ENCODE measurements around the gene STAT6.

The STAT6 gene

DNA sequence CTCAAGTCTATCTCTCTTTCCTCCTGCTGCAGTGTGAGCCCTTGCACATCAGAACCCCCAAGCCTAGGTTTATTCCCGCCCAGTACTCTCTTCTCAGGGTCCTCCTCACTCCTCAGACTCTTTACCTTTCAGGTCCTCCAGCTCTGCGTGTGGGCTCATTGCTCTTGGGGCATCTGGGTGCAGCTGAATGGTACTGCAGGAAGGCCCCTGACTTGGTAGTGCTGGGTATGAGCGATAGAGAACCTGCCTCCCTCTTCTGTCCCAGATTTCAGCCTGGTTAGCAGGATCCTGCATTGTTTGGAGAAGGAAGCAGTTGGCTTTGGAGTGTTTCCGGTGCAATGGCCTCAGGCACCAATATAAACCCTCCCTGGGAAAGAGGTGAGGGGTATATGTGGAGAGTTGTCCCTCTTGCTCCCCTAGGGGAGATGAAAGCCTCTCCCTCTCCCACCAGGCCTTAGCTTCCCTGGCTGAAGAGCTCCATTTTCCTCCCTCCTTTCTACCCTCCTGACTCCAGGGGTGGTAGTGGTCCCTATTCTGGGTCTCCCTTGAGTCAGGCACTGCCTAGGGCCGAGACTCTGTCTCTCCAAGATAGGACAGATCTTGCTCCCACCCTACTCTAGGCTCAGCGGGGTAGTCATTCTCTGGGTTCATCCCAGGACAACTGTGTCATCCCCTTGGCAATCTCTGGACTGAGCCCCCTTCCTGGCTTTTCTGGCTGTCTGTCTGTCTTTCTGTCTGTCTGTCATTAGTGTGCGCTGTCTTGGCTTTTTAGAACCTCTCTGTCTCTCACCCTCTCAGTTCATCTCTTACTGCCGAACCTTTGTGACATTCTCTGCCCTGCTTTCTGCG lies 21.0 kb upstream of the STAT6 start:
- DNase-seq (ENCODE audit: low read depth): no peak
- no peak overlapping the region for H3K4me3 ChIP-seq (ENCODE audit: low read depth, low read length)
- TF ChIP-seq, protein P1, sequence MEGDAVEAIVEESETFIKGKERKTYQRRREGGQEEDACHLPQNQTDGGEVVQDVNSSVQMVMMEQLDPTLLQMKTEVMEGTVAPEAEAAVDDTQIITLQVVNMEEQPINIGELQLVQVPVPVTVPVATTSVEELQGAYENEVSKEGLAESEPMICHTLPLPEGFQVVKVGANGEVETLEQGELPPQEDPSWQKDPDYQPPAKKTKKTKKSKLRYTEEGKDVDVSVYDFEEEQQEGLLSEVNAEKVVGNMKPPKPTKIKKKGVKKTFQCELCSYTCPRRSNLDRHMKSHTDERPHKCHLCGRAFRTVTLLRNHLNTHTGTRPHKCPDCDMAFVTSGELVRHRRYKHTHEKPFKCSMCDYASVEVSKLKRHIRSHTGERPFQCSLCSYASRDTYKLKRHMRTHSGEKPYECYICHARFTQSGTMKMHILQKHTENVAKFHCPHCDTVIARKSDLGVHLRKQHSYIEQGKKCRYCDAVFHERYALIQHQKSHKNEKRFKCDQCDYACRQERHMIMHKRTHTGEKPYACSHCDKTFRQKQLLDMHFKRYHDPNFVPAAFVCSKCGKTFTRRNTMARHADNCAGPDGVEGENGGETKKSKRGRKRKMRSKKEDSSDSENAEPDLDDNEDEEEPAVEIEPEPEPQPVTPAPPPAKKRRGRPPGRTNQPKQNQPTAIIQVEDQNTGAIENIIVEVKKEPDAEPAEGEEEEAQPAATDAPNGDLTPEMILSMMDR (IDR thresholded peaks at IDR 0.05; ENCODE audit: insufficient read depth, low read depth, low read length, missing control alignments): no peak

DNA sequence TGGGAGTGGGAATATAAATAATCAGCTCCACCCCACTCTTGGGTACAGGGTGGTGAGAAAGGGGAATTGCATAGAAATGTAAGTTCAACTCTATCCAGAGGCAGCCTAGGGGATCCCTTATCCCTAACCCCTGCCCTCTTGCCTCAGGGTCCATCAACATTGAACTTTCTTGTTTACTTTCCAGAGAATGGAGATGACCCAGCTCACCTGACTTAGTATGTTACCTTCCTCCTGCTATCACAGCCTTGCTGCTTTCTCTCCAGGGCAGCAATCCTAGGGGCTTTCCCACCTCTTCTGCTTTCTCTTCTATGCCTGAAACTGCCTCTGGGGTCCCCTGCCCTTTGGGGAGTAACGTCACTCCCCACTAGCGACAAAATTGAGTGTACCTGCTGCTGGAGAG lies 19.8 kb upstream of the STAT6 start:
- TF ChIP-seq, protein P1 (IDR thresholded peaks at IDR 0.05; ENCODE audit: insufficient read depth, low read depth, low read length, missing control alignments): no peak
- DNase-seq (ENCODE audit: low read depth): no peak
- H3K4me3 ChIP-seq (ENCODE audit: low read depth, low read length): no peak overlapping the region

DNA sequence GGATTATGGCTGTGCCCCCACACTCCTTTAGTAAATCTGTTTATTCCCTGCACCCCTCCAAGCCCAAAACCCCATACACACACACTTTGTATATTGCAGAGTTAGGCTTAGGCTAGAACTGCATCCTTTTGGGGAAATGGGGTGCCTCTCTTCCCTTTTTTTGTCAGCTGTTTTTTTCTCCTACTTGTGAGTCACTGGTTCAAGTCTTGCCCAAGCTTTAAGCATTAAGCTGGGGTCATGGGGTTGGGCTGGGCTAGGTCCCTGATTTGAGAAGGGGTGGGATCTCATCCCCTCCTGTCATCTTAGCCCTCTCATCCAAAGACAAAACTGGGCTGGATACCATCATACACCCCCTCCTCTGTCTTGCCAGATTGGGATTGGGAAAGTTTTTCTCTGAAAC lies 18.7 kb upstream of the STAT6 start:
- H3K4me3 ChIP-seq (ENCODE audit: low read depth, low read length): no peak overlapping the region
- no peak for DNase-seq (ENCODE audit: low read depth)
- TF ChIP-seq, protein P1 (IDR thresholded peaks at IDR 0.05; ENCODE audit: insufficient read depth, low read depth, low read length, missing control alignments): no peak

DNA sequence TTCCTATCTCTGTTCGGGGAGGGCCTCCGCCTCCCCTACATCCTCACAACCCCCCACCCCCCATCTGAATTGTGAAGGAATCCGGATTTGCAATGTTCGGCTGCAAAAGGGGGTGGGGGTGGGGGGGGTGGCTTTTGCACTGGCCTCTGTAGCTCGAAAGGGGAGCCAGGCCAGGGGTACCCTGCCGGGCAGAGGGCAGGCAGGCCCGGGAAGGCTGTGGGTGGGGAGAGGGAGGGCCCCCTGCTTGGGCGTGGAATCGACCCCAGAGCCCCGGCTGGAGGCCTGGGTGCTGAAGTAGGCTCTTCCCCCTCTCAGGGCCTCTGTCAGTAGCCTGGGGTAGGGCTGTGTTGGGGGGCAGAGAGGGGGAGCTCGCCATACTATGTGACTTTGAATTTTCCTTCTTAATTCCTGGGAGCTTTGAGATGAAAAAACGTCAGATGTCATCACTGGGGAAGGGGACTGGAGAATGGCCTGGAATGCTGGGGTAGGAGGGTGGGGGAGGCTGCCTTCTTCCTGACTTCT lies 18.2 kb upstream of the STAT6 start:
- DNase-seq (ENCODE audit: low read depth): no peak
- TF ChIP-seq, protein P1 (IDR thresholded peaks at IDR 0.05; ENCODE audit: insufficient read depth, low read depth, low read length, missing control alignments): no peak
- H3K4me3 ChIP-seq (ENCODE audit: low read depth, low read length): no peak overlapping the region

DNA sequence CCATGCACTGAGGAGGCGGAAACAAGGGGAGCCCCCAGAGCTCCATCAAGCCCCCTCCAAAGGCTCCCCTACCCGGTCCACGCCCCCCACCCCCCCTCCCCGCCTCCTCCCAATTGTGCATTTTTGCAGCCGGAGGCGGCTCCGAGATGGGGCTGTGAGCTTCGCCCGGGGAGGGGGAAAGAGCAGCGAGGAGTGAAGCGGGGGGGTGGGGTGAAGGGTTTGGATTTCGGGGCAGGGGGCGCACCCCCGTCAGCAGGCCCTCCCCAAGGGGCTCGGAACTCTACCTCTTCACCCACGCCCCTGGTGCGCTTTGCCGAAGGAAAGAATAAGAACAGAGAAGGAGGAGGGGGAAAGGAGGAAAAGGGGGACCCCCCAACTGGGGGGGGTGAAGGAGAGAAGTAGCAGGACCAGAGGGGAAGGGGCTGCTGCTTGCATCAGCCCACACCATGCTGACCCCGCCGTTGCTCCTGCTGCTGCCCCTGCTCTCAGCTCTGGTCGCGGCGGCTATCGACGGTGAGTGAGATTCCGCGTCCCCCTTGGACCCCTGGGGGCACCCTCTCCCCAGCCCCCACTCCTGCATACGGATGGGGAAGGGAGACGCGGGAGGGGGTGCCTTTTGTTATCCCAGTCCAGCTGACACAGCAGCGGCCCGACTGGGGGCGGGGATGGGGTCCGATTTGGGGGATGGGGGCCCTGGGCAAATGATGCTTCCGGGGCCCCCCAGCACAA lies 17.5 kb upstream of the STAT6 start:
- no peak for DNase-seq (ENCODE audit: low read depth)
- TF ChIP-seq, protein P1 (IDR thresholded peaks at IDR 0.05; ENCODE audit: insufficient read depth, low read depth, low read length, missing control alignments): no peak
- peak overlapping the region; percentile 79 for H3K4me3 ChIP-seq (ENCODE audit: low read depth, low read length)

DNA sequence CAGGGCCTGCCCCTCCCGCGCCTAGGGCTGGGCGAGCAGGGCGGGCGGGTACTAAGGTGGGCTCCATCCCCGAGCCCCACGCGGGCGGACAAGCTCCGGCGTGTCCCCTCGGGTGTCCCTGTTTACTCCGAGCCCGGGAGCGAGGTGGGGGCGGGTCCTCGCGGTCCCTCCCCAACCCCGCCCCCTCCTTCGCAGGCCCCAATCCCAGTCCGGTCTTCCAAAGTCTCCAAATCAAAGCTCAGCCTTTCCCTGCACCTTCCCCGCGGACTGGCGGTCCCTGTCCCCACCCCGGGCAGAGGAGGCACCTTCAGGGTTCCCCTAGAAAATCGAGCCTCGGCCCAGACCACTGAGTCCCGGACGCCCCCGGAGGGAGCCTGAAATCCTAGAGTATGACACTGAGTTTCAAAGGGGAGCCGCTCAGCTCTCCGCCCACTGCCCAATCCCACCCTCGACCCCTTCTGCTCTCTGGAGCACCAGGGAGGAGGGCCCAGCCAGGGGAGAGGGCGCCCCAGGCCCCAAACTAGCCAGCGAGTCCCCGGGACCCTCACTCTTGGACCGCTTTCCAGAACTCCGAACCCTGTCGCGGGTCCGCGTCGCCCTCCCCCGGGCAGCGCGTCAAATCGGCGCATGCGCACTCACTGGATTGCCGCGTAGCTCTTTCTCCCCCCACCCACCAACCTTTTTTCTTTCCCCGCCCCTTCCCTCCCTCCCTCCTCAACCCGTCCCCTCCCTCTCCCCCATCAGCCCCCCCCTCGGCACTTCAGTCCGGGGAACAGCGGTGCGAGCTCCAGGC lies 16.8 kb upstream of the STAT6 start, which contains the start of gene LRP1:
LRP1 (plus strand) TSS at position 758 of the 793 bp plus-strand sequence. CDS start 482 bp downstream, outside the sequence.
- peak within 1 kb of the TSS; percentile 79 for H3K4me3 ChIP-seq (ENCODE audit: low read depth, low read length)
- DNase-seq (ENCODE audit: low read depth): peak; percentile 55

More for the DNA sequence above, 16.8 kb upstream of the STAT6 start, which contains the start of gene LRP1:
- TF ChIP-seq, protein P1 (IDR thresholded peaks at IDR 0.05; ENCODE audit: insufficient read depth, low read depth, low read length, missing control alignments): no peak

All from GM12865 (cell line).